H1 (cell line): Measurements from ENCODE around the gene MUC22.

Source experiments
- ATF3 ChIP-seq: IDR thresholded peaks from 2 replicates; pipeline ENCODE4 v1.6.1; 2011; ENCODE audit warnings: low read depth, mild to moderate bottlenecking, low read length; ENCODE audit not compliant: insufficient read depth
- BRCA1 ChIP-seq: IDR thresholded peaks from 2 replicates; pipeline ENCODE4 v1.6.1; 2012; ENCODE audit warnings: low read depth, low read length, improper control_type of control experiment
- CTCF ChIP-seq, 3 experiments: IDR thresholded peaks; 1 replicate in 2 of 3; 2 replicates in 1 of 3; pipeline versions ENCODE4 v1.5.1 to v1.6.1; 2011; ENCODE audit warnings: low read length in 3 of 3, mild to moderate bottlenecking in 3 of 3, inconsistent platforms in 2 of 3, low read depth in 1 of 3, moderate library complexity in 1 of 3; ENCODE audit not compliant: insufficient read depth in 1 of 3; ENCODE audit errors: control extremely low read depth in 1 of 3
- EP300 ChIP-seq, 2 experiments: IDR thresholded peaks; 1 replicate in 1 of 2; 2 replicates in 1 of 2; pipeline ENCODE4 v1.6.1; 2011 to 2012; ENCODE audit warnings: low read depth in 2 of 2, low read length in 2 of 2, mild to moderate bottlenecking in 2 of 2, borderline replicate concordance in 1 of 2, inconsistent platforms in 1 of 2, moderate library complexity in 1 of 2
- KDM5A ChIP-seq: fragments of 200-600 bp; IDR thresholded peaks from 2 replicates; pipeline ENCODE4 v1.7.1; 2012; ENCODE audit warnings: mild to moderate bottlenecking, low read length, inconsistent platforms, mixed read lengths
- MAX ChIP-seq: IDR thresholded peaks from 2 replicates; pipeline ENCODE4 v1.6.1; 2012; ENCODE audit warnings: inconsistent platforms
- NANOG ChIP-seq: IDR thresholded peaks from 2 replicates; pipeline ENCODE4 v1.6.1; 2011; ENCODE audit warnings: low read length, low read depth, mild to moderate bottlenecking, inconsistent platforms; ENCODE audit not compliant: insufficient read depth, poor library complexity, severe bottlenecking
- PHF8 ChIP-seq: fragments of 200-600 bp; sonication (generic); conservative IDR thresholded peaks from 2 replicates; pipeline ENCODE4 v1.7.1; 2012; ENCODE audit warnings: low read depth, mild to moderate bottlenecking, inconsistent platforms, low read length, moderate library complexity
- POLR2AphosphoS5 ChIP-seq: IDR thresholded peaks from 2 replicates; pipeline ENCODE4 v1.6.1; 2011; ENCODE audit warnings: low read depth, low read length
- RXRA ChIP-seq: IDR thresholded peaks from 2 replicates; pipeline ENCODE4 v1.6.1; 2011; ENCODE audit warnings: low read depth, mild to moderate bottlenecking, low read length, moderate library complexity; ENCODE audit not compliant: insufficient read depth
- SP4 ChIP-seq: IDR thresholded peaks from 2 replicates; pipeline ENCODE4 v1.6.1; 2012; ENCODE audit warnings: low read length, inconsistent platforms
- USF2 ChIP-seq: IDR thresholded peaks from 2 replicates; pipeline ENCODE4 v1.6.1; 2011; ENCODE audit warnings: low read length, improper control_type of control experiment

GRCh38 chr6:31040801-31041200 is 30.5 kb downstream of the MUC22 start:
- no peak for TF ChIP-seq EP300 (IDR thresholded peaks at IDR 0.05; ENCODE audit: borderline replicate concordance in 1 of 2, low read depth in 2 of 2, low read length in 2 of 2)
- no peak for TF ChIP-seq CTCF (IDR thresholded peaks at IDR 0.05; ENCODE audit: control extremely low read depth in 1 of 3, insufficient read depth in 1 of 3, low read depth in 1 of 3, low read length in 3 of 3)
- TF ChIP-seq SP4 = no peak
- TF ChIP-seq USF2 = no peak
- TF ChIP-seq RXRA = no peak
- TF ChIP-seq PHF8 = no peak
- no peak for TF ChIP-seq MAX
- TF ChIP-seq BRCA1 = no peak
- TF ChIP-seq POLR2AphosphoS5 = no peak
- TF ChIP-seq KDM5A = no peak
- no peak for TF ChIP-seq NANOG
- no peak for TF ChIP-seq ATF3
